HEK293 (cell line): ENCODE data around the gene PHF19.

Experiments used
- CTCF ChIA-PET: fragments of 350-600 bp; formaldehyde crosslinking; extraction: SDS; loops from one replicate; lab custom pipeline; 2021; ENCODE audit warnings: antibody characterized with exemption; lab: Yijun Ruan, JAX
- POLR2A ChIA-PET: fragments of 300-600 bp; formaldehyde crosslinking; extraction: SDS; loops from one replicate; lab custom pipeline; 2020; ENCODE audit warnings: antibody characterized with exemption, inconsistent platforms; lab: Yijun Ruan, JAX
- H3K27ac ChIP-seq: fragments of 200-500 bp; sonication (Bioruptor generic); 2 replicates; pipeline ENCODE4 v1.5.1; 2014; ENCODE audit warnings: low read depth, low read length, control low read depth, inconsistent platforms; ENCODE audit errors: extremely low read depth
- H3K36me3 ChIP-seq, 2 experiments: fragments of 200-500 bp in 1 of 2; sonication (Bioruptor generic) in 1 of 2; 1 replicate in 1 of 2; 2 replicates in 1 of 2; pipeline ENCODE4 v1.5.1; 2014 to 2017; ENCODE audit warnings: inconsistent platforms in 2 of 2, low read length in 2 of 2; ENCODE audit not compliant: control insufficient read depth in 2 of 2, insufficient read depth in 1 of 2
- H3K4me1 ChIP-seq: fragments of 200-500 bp; sonication (Bioruptor generic); 2 replicates; pipeline ENCODE4 v1.5.1; 2014; ENCODE audit warnings: mild to moderate bottlenecking, low read length, inconsistent platforms; ENCODE audit not compliant: control insufficient read depth, insufficient read depth
- H3K4me3 ChIP-seq: 2 replicates; pipeline ENCODE4 v1.5.1; 2011; ENCODE audit warnings: low read depth, mild to moderate bottlenecking, control low read depth, low read length, moderate library complexity
- H3K9me3 ChIP-seq: fragments of 200-500 bp; sonication (Bioruptor generic); 2 replicates; pipeline ENCODE4 v1.5.1; 2014; ENCODE audit warnings: low read depth, low read length, inconsistent platforms; ENCODE audit not compliant: control insufficient read depth, insufficient read depth
- BCL11A ChIP-seq: fragments of 450-650 bp; formaldehyde crosslinking; IDR thresholded peaks from 2 replicates; pipeline ENCODE4 v1.5.1; 2016; ENCODE audit warnings: low read depth, missing biosample characterization, missing genetic modification characterization
- PATZ1 ChIP-seq: fragments of 450-650 bp; formaldehyde crosslinking; IDR thresholded peaks from 2 replicates; pipeline ENCODE4 v1.5.1; 2016; ENCODE audit warnings: missing biosample characterization, missing genetic modification characterization
- PRDM4 ChIP-seq: fragments of 450-650 bp; formaldehyde crosslinking; IDR thresholded peaks from 2 replicates; pipeline ENCODE4 v1.5.1; 2017; ENCODE audit warnings: missing biosample characterization, missing genetic modification characterization
- RBAK ChIP-seq: fragments of 450-650 bp; formaldehyde crosslinking; IDR thresholded peaks from 2 replicates; pipeline ENCODE4 v1.5.1; 2016; ENCODE audit warnings: missing biosample characterization, missing genetic modification characterization
- SCRT1 ChIP-seq: fragments of 450-650 bp; formaldehyde crosslinking; IDR thresholded peaks from 2 replicates; pipeline ENCODE4 v1.5.1; 2016; ENCODE audit warnings: missing biosample characterization, missing genetic modification characterization, borderline replicate concordance
- ZEB2 ChIP-seq: fragments of 450-650 bp; formaldehyde crosslinking; IDR thresholded peaks from 2 replicates; pipeline ENCODE4 v1.5.1; 2016; ENCODE audit warnings: missing biosample characterization, missing genetic modification characterization
- ZFP41 ChIP-seq: fragments of 450-650 bp; formaldehyde crosslinking; IDR thresholded peaks from 2 replicates; pipeline ENCODE4 v1.5.1; 2016; ENCODE audit warnings: missing biosample characterization, missing genetic modification characterization, borderline replicate concordance
- ZNF19 ChIP-seq: fragments of 450-650 bp; formaldehyde crosslinking; IDR thresholded peaks from 2 replicates; pipeline ENCODE4; 2016; ENCODE audit warnings: missing biosample characterization, missing genetic modification characterization, low read depth
- ZNF23 ChIP-seq: fragments of 450-650 bp; formaldehyde crosslinking; IDR thresholded peaks from 2 replicates; pipeline ENCODE4 v1.5.1; 2016; ENCODE audit warnings: missing biosample characterization, missing genetic modification characterization, borderline replicate concordance
- ZNF26 ChIP-seq: fragments of 450-650 bp; formaldehyde crosslinking; IDR thresholded peaks from 2 replicates; pipeline ENCODE4 v1.5.1; 2016; ENCODE audit warnings: missing biosample characterization, missing genetic modification characterization
- ZNF280C ChIP-seq: fragments of 450-650 bp; formaldehyde crosslinking; IDR thresholded peaks from 2 replicates; pipeline ENCODE4 v1.5.1; 2016; ENCODE audit warnings: missing biosample characterization, missing genetic modification characterization
- ZNF473 ChIP-seq: fragments of 450-650 bp; formaldehyde crosslinking; IDR thresholded peaks from 2 replicates; pipeline ENCODE4 v1.5.1; 2017; ENCODE audit warnings: missing biosample characterization, missing genetic modification characterization
- ZNF658 ChIP-seq: fragments of 450-650 bp; formaldehyde crosslinking; IDR thresholded peaks from 2 replicates; pipeline ENCODE4; 2016; ENCODE audit warnings: missing biosample characterization, missing genetic modification characterization
- ZNF776 ChIP-seq: fragments of 450-650 bp; formaldehyde crosslinking; IDR thresholded peaks from 2 replicates; pipeline ENCODE4 v1.5.0; 2017; ENCODE audit warnings: missing biosample characterization, missing genetic modification characterization, borderline replicate concordance
- ZSCAN30 ChIP-seq: fragments of 450-650 bp; IDR thresholded peaks from 2 replicates; pipeline ENCODE4 v1.5.1; 2018; ENCODE audit warnings: missing biosample characterization, mild to moderate bottlenecking, missing genetic modification characterization, moderate library complexity

Gene PHF19

GRCh38 chr9:120893611-120894307 lies 16.8 kb upstream of the PHF19 start:
- no peaks in the 10 kb centered on the region for H3K9me3 ChIP-seq
- no peak overlapping the region for H3K27ac ChIP-seq
- TF ChIP-seq ZSCAN30 (tag by site-specific recombination) (no peak), RBAK (tag by site-specific recombination) (no peak), ZNF26 (no peak), PATZ1 (tag by site-specific recombination) (no peak), ZNF23 (tag by site-specific recombination) (no peak), ZNF473 (tag by site-specific recombination) (no peak), ZNF19 (tag by site-specific recombination) (no peak), ZNF658 (tag by site-specific recombination) (no peak), PRDM4 (tag by site-specific recombination) (no peak), ZNF280C (tag by site-specific recombination) (no peak), BCL11A (tag by site-specific recombination) (no peak), SCRT1 (tag by site-specific recombination) (no peak), ZNF776 (tag by site-specific recombination) (no peak), ZFP41 (tag by site-specific recombination) (no peak), ZEB2 (tag by site-specific recombination) (no peak)
- H3K36me3 ChIP-seq: no peaks in the 10 kb centered on the region
- no peaks in the 10 kb centered on the region for H3K4me1 ChIP-seq
- ChIA-PET POLR2A (no interaction called here), CTCF (no interaction called here)
- H3K4me3 ChIP-seq: no peak overlapping the region
